GM12865 (cell line): Measurements from ENCODE around the gene NXPE4.
"Not testable (repeated sequence)": the region's sequence is repeated elsewhere in the genome, so short reads cannot be mapped to it uniquely, and the experiment has no call there.

Source experiments
- DNase-seq: peaks from one replicate; pipeline ENCODE4 v3.0.0; 2010; ENCODE audit warnings: low read depth
- H3K4me3 ChIP-seq: 2 replicates; pipeline ENCODE4 v1.5.1; 2011; ENCODE audit warnings: mild to moderate bottlenecking, low read depth, low read length, control low read depth
- CTCF ChIP-seq: IDR thresholded peaks from 2 replicates; pipeline ENCODE4 v1.5.1; 2011; ENCODE audit warnings: low read length, control low read depth, low read depth, inconsistent platforms; ENCODE audit not compliant: insufficient read depth; ENCODE audit errors: missing control alignments

NXPE4 gene

GRCh38 chr11:114607753-114608459 is 12.3 kb upstream of the NXPE4 start:
- no peak overlapping the region for H3K4me3 ChIP-seq
- peak; percentile 87 for DNase-seq
- TF ChIP-seq CTCF, result no peak

GRCh38 chr11:114606802-114607075 is 11.2 kb upstream of the NXPE4 start:
- not testable (repeated sequence) for H3K4me3 ChIP-seq
- peak; percentile 71 for DNase-seq

- no peak for TF ChIP-seq CTCF
- DNase-seq, result peak; percentile 77
These were observed 10.6 kb upstream of the NXPE4 start for GRCh38 chr11:114606003-114606801.

DNA sequence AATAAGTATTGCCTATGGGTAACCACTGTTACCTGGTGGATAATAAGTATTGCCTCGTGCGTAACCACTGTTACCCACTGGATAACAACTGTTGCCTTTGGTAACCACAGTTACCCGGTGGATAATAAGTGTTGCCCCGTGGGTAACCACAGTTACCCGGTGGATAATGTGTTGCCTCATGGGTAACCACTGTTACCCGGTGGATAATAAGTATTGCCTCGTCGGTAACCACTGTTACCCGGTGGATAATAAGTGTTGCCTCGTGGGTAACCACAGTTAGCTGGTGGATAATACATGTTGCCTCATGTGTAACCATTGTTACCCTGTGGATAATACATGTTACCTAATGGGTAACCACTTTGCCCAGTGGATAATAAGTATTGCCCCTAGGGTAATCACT is 9.8 kb upstream of the NXPE4 start:
- TF ChIP-seq CTCF, result no peak
- H3K4me3 ChIP-seq, result no peak overlapping the region
- peak; percentile 53 for DNase-seq

More at GRCh38 chr11:114606003-114606801, 10.6 kb upstream of the NXPE4 start:
- H3K4me3 ChIP-seq, result no peak overlapping the region

DNA sequence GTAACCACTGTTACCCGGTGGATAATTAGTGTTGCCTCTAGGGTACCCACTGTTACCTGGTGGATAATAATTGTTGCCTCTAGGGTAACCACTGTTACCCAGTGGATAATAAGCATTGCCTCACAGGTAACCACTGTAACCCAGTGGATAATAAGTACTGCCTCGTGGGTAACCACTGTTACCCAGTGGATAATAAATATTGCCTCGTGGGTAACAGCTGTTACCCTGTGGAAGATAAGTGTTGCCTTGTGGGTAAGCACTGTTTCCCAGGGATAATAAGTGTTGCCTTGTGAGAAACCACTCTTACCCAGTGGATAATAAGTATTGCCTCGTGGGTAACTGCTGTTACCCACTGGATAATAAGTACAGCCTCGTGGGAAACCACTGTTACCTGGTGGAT is 9.3 kb upstream of the NXPE4 start:
- DNase-seq, result peak; percentile 75

DNA sequence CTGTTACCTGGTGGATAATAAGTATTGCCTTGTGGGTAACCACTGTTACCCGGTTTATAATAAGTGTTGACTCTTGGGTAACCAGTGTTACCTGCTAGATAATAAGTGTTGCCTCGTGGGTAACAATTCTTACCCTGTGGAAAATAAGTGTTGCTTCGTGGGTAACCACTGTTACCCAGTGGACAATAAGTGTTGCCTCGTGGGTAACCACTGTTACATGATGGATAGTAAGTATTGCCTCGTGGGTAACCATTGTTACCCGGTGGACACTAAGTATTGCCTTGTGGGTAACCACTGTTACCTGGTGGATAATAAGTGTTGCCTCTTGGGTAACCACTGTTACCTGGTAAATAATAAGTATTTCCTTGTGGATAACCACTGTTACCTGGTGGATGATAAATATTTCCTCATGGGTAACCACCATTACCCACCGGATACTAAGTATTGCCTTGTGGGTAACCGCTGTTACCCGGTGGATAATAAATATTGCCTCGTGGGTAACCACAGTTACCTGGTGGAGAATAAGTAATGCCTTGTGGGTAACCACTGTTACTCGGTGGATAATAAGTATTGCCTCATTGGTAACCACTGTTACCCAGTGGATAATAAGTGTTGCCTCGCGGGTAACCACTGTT is 8.7 kb upstream of the NXPE4 start:
- TF ChIP-seq CTCF, result no peak
- DNase-seq, result peak; percentile 89
- no peak overlapping the region for H3K4me3 ChIP-seq

More for the DNA sequence above, 9.3 kb upstream of the NXPE4 start:
- no peak for TF ChIP-seq CTCF
- no peak overlapping the region for H3K4me3 ChIP-seq

- not testable (repeated sequence) for H3K4me3 ChIP-seq, DNase-seq
These were observed 7.6 kb upstream of the NXPE4 start for GRCh38 chr11:114603151-114603550.

GRCh38 chr11:114598461-114598860 is 2.9 kb upstream of the NXPE4 start:
- DNase-seq, result no peak
- no peak overlapping the region for H3K4me3 ChIP-seq
- TF ChIP-seq CTCF, result no peak
